ENCODE results near the gene ALDH3B1.

DNA sequence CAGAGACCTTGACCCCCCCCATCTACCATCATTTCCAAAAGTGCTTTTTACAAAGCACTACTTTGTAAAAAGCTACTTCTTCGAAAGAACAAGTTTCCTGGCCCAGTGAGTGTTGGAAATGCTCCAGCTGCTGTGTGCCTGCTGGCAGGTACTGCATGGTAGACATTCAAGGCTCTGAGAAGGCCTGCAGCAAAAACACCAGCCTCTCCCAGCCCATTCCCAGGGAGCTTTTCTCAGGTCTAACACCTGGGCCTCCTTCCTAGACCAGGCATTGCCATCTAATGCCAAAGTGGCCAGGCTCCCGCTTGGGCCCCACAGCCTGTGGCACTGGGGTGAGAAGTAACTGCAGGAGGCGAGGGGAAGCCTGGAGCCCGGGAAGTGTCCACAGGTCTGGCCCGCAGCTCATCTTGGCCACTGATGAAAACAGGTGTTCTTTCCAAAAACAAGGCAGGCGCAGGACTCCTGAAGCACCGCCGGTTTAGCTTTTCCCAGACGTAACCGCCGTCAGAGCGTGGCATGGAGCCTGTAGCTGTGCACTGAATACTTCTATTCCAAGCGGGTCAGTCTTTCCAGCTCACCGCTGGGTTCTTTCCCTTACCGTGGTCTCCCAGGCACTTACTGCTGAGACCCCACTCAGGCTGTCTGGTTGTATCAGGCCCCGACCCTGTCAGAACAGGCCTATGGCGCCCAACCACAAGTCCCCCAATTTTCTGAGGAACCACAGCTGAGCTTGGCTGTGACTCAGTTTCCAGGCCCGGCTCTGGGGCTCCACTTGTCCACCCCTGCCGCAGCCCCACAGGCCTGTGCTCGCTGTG is 27.5 kb downstream of the ALDH3B1 start:
- TF ChIP-seq, protein P1, sequence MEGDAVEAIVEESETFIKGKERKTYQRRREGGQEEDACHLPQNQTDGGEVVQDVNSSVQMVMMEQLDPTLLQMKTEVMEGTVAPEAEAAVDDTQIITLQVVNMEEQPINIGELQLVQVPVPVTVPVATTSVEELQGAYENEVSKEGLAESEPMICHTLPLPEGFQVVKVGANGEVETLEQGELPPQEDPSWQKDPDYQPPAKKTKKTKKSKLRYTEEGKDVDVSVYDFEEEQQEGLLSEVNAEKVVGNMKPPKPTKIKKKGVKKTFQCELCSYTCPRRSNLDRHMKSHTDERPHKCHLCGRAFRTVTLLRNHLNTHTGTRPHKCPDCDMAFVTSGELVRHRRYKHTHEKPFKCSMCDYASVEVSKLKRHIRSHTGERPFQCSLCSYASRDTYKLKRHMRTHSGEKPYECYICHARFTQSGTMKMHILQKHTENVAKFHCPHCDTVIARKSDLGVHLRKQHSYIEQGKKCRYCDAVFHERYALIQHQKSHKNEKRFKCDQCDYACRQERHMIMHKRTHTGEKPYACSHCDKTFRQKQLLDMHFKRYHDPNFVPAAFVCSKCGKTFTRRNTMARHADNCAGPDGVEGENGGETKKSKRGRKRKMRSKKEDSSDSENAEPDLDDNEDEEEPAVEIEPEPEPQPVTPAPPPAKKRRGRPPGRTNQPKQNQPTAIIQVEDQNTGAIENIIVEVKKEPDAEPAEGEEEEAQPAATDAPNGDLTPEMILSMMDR (IDR thresholded peaks at IDR 0.05) = peak in 2 of 7 experiments; percentile 8 to 19
- TF ChIP-seq POLR2A (IDR thresholded peaks at IDR 0.05) = no peak

All from body of pancreas (tissue), 4 donors.